HFFc6 (cell line): ENCODE measurements around the gene SLC28A3. TPM values are rescaled to one million over a fixed set of nuclear protein-coding genes. Genes with fewer than 3 reads are reported as not detected.

Experiments used
- DNase-seq: peaks from one replicate; pipeline ENCODE4 v3.0.0-alpha.2; 2018
- H3K27ac Mint-ChIP-seq: 2 replicates; pipeline ENCODE4 v1.8.0; 2020; ENCODE audit warnings: mild to moderate bottlenecking, mixed read lengths
- H3K27me3 Mint-ChIP-seq: 2 replicates; pipeline ENCODE4 v1.8.0; 2021; ENCODE audit warnings: mild to moderate bottlenecking, moderate library complexity, mixed read lengths; ENCODE audit not compliant: insufficient read depth
- H3K36me3 Mint-ChIP-seq: 2 replicates; pipeline ENCODE4 v1.8.0; 2021; ENCODE audit warnings: low read depth, mixed read lengths
- H3K4me1 Mint-ChIP-seq: 2 replicates; pipeline ENCODE4 v1.8.0; 2020; ENCODE audit warnings: low read depth, mixed read lengths
- H3K4me3 Mint-ChIP-seq: 2 replicates; pipeline ENCODE4 v1.8.0; 2020; ENCODE audit warnings: mild to moderate bottlenecking, moderate library complexity, mixed read lengths
- H3K9me3 Mint-ChIP-seq: 2 replicates; pipeline ENCODE4 v1.8.0; 2020; ENCODE audit warnings: mild to moderate bottlenecking, mixed read lengths
- CTCF ChIP-seq: fragments of 200-600 bp; sonication (generic); IDR thresholded peaks from 2 replicates; pipeline ENCODE4 v1.5.0; 2021; ENCODE audit warnings: antibody characterized with exemption, mild to moderate bottlenecking
- total RNA-seq, 6 experiments: library from RNA; stranded (reverse); fragmentation: NEBNext Ultra II Directional; extraction: Animal tissue kit (Norgen Biotek cat#: 25700); gene quantifications; 2 replicates in 1 of 6; 3 replicates in 5 of 6; pipeline ENCODE4 v1.2.3, GENCODE V29; 2021

Gene SLC28A3
- total RNA-seq, 6 experiments from 2014 or later, result 0.43 to 0.64 (median 0.54) TPM

GRCh38 chr9:84303061-84303460 is 37.5 kb downstream of the SLC28A3 start:
- Mint-ChIP-seq H3K4me3 (no peak overlapping the region), H3K4me1 (peaks cover 50% of the 10 kb centered on the region), H3K9me3 (no peaks in the 10 kb centered on the region), H3K27ac (no peak overlapping the region), H3K27me3 (no peaks in the 10 kb centered on the region), H3K36me3 (no peaks in the 10 kb centered on the region)
- TF ChIP-seq CTCF, result no peak
- DNase-seq, result no peak

DNA sequence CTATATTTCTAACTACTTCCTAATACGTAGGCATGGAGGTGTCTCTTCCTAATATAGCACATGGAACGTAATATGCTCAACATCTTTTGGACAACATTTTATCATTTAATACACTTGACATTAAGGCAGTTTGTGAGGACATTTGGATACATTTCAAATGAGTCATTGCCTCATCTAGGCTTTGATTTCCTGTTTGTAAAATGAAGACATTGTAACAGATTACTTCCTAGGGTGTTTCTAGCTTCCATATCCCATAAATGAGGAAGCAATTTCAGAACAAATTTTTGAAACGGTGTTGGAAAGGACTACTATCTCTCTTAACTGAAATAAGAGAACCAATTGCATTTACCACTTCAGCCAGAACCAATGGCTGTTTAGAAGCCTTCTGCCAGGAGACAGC is 38.7 kb downstream of the SLC28A3 start:
- TF ChIP-seq CTCF, result no peak
- Mint-ChIP-seq H3K4me3 (no peak overlapping the region), H3K27me3 (no peaks in the 10 kb centered on the region), H3K27ac (peak overlapping the region; percentile 9; the same call in 1 of the 2 replicates), H3K9me3 (no peaks in the 10 kb centered on the region), H3K4me1 (peaks cover 62% of the 10 kb centered on the region), H3K36me3 (no peaks in the 10 kb centered on the region)
- DNase-seq, result peak; percentile 10

- peak; percentile 48 for DNase-seq
- Mint-ChIP-seq H3K9me3 (no peaks in the 10 kb centered on the region), H3K4me1 (peaks cover 66% of the 10 kb centered on the region), H3K27me3 (no peaks in the 10 kb centered on the region), H3K36me3 (no peaks in the 10 kb centered on the region), H3K4me3 (no peak overlapping the region), H3K27ac (peak overlapping the region; percentile 73)
- TF ChIP-seq CTCF, result no peak
Observed at GRCh38 chr9:84300271-84300670, 40.3 kb downstream of the SLC28A3 start.

DNA sequence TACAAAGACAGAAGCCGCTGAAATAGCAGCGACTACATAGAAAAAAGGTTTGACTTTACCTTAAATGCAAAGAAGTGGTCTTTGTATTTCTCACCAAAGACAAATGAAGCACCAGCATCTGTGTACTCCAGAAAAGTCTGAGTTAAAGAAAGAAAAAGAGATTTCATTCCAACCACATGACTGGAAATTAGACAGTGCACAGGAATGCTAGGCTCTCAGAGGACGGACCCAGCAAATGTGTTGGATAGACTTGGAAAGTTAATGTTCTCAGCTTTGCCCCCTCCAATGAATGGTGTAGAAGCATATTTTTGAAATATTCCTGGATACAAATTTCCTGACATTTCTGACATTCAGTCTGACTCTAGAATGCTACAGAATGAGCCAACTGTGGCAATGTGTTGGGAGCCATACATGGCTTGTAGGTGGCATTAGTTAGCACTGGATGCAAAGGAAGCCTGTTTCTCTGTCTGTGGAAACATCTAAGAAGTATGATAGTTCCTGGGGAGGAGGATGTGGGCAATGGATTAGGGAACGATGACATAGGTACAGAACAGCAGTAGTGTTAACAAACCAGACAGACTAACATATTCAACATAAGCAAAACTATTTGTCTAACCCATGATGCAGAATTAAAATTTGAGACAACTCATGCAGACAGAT is 43.3 kb downstream of the SLC28A3 start:
- peak overlapping the region; percentile 51 for H3K4me3 Mint-ChIP-seq
- peak overlapping the region; percentile 81 for H3K27ac Mint-ChIP-seq
- peaks cover 57% of the 10 kb centered on the region for H3K4me1 Mint-ChIP-seq
- H3K36me3 Mint-ChIP-seq, result no peaks in the 10 kb centered on the region
- H3K9me3 Mint-ChIP-seq, result no peaks in the 10 kb centered on the region
- H3K27me3 Mint-ChIP-seq, result no peaks in the 10 kb centered on the region
- peak; percentile 70 for DNase-seq
- TF ChIP-seq CTCF, result no peak

- H3K4me1 Mint-ChIP-seq, result peaks cover 47% of the 10 kb centered on the region
- peak overlapping the region; percentile 81 for H3K27ac Mint-ChIP-seq
- no peaks in the 10 kb centered on the region for H3K9me3 Mint-ChIP-seq
- no peak for TF ChIP-seq CTCF
- peak; percentile 37 for DNase-seq
- peak overlapping the region; percentile 47 for H3K4me3 Mint-ChIP-seq
- no peaks in the 10 kb centered on the region for H3K27me3 Mint-ChIP-seq
- no peaks in the 10 kb centered on the region for H3K36me3 Mint-ChIP-seq
Observed at GRCh38 chr9:84296146-84296843, 44.3 kb downstream of the SLC28A3 start.
